ENCODE results near the gene PTPRG.

- TF ChIP-seq CTCF (conservative IDR thresholded peaks at IDR 0.05) (no peak), ZFX (IDR thresholded peaks at IDR 0.05) (no peak)
These were observed 249.7 kb downstream of the PTPRG start for GRCh38 chr3:61810953-61811497.
